SK-N-SH (cell line): Measurements from ENCODE around the gene ME3. TPM values are rescaled to one million over a fixed set of nuclear protein-coding genes. Genes with fewer than 3 reads are reported as not detected.

Source experiments
- CTCF ChIA-PET: fragments of 300-600, 350-600 bp; formaldehyde crosslinking; extraction: SDS; loops from one replicate; lab custom pipeline; 2021; lab: Yijun Ruan, JAX
- POLR2A ChIA-PET: fragments of 350-600 bp; sonication (Branson Sonifier 250); formaldehyde crosslinking; extraction: SDS; loops from one replicate; lab custom pipeline; 2020; ENCODE audit warnings: antibody characterized with exemption, inconsistent platforms; lab: Yijun Ruan, JAX
- DNase-seq: peaks from one replicate; pipeline ENCODE4 v3.0.0; 2012
- H2AFZ ChIP-seq: fragments of 200-600 bp; sonication (generic); 2 replicates; pipeline ENCODE4 v1.8.1; 2016; ENCODE audit warnings: antibody characterized with exemption, mild to moderate bottlenecking, low read depth
- H3F3A ChIP-seq: fragments of 200-600 bp; sonication (generic); replicated peaks from 2 replicates; pipeline ENCODE3; 2016; ENCODE audit warnings: antibody characterized with exemption, mild to moderate bottlenecking; ENCODE audit not compliant: insufficient read depth
- H3K27ac ChIP-seq, 2 experiments: fragments of 200-500 bp in 1 of 2; fragments of 200-600 bp in 1 of 2; sonication (Bioruptor generic) in 1 of 2; sonication (generic), shearing (Covaris generic) in 1 of 2; 2 replicates each; pipeline versions ENCODE4 v1.5.1 to v1.6.1; 2014 to 2016; ENCODE audit warnings: low read depth in 2 of 2, inconsistent platforms in 1 of 2, low read length in 1 of 2, mild to moderate bottlenecking in 1 of 2, mixed read lengths in 1 of 2
- H3K27me3 ChIP-seq: fragments of 200-600 bp; sonication (generic), shearing (Covaris generic); 2 replicates; pipeline ENCODE4 v1.6.1; 2016; ENCODE audit warnings: mixed run types; ENCODE audit not compliant: insufficient read depth
- H3K36me3 ChIP-seq, 2 experiments: fragments of 200-500 bp in 1 of 2; fragments of 200-600 bp in 1 of 2; sonication (Bioruptor generic) in 1 of 2; sonication (generic) in 1 of 2; replicated peaks in 1 of 2; 2 replicates each; pipeline versions ENCODE3 to v1.5.1; 2014 to 2016; ENCODE audit warnings: low read length in 1 of 2, mild to moderate bottlenecking in 1 of 2; ENCODE audit not compliant: insufficient read depth in 2 of 2, control insufficient read depth in 1 of 2
- H3K4me1 ChIP-seq, 2 experiments: fragments of 200-500 bp in 1 of 2; fragments of 200-600 bp in 1 of 2; sonication (Bioruptor generic) in 1 of 2; sonication (generic), shearing (Covaris generic) in 1 of 2; 2 replicates each; pipeline versions ENCODE4 v1.5.1 to v1.6.1; 2014 to 2016; ENCODE audit warnings: low read depth in 1 of 2, low read length in 1 of 2, mixed run types in 1 of 2; ENCODE audit not compliant: insufficient read depth in 2 of 2, control insufficient read depth in 1 of 2
- H3K4me2 ChIP-seq: fragments of 200-600 bp; sonication (generic), shearing (Covaris generic); 2 replicates; pipeline ENCODE4 v1.6.1; 2017; ENCODE audit warnings: mixed run types
- H3K4me3 ChIP-seq, 2 experiments: fragments of 200-500 bp in 1 of 2; fragments of 200-600 bp in 1 of 2; sonication (Bioruptor generic) in 1 of 2; sonication (generic), shearing (Covaris generic) in 1 of 2; 2 replicates each; pipeline versions ENCODE4 v1.5.1 to v1.8.1; 2014 to 2016; ENCODE audit warnings: low read depth in 2 of 2, inconsistent platforms in 1 of 2, low read length in 1 of 2, mild to moderate bottlenecking in 1 of 2, mixed read lengths in 1 of 2, moderate library complexity in 1 of 2
- H3K79me2 ChIP-seq: fragments of 200-600 bp; sonication (generic); 2 replicates; pipeline ENCODE4 v1.8.1; 2017; ENCODE audit warnings: mild to moderate bottlenecking; ENCODE audit not compliant: insufficient read depth
- H3K9ac ChIP-seq: fragments of 200-600 bp; sonication (generic); 2 replicates; pipeline ENCODE4 v1.6.1; 2017; ENCODE audit warnings: mixed run types
- H3K9me2 ChIP-seq: fragments of 200-600 bp; sonication (generic); 2 replicates; pipeline ENCODE4 v1.6.1; 2017; ENCODE audit warnings: mixed run types
- H3K9me3 ChIP-seq: fragments of 200-600 bp; sonication (generic); 2 replicates; pipeline ENCODE4 v1.6.1; 2017; ENCODE audit warnings: mixed run types, mild to moderate bottlenecking, moderate library complexity
- H4K20me1 ChIP-seq: fragments of 200-600 bp; sonication (generic); 2 replicates; pipeline ENCODE4 v1.6.1; 2017; ENCODE audit warnings: mild to moderate bottlenecking, mixed run types; ENCODE audit not compliant: insufficient read depth
- ELF1 ChIP-seq: IDR thresholded peaks from 2 replicates; pipeline ENCODE4 v1.4.0; 2012
- FOSL2 ChIP-seq: IDR thresholded peaks from 2 replicates; pipeline ENCODE4 v1.4.0; 2012; ENCODE audit warnings: low read depth, mild to moderate bottlenecking, moderate library complexity, borderline replicate concordance
- JUND ChIP-seq: IDR thresholded peaks from 2 replicates; pipeline ENCODE4 v1.4.0; 2012
- MXI1 ChIP-seq: IDR thresholded peaks from 2 replicates; pipeline ENCODE4 v1.6.1; 2012; ENCODE audit warnings: mild to moderate bottlenecking, low read depth, low read length, improper control_type of control experiment
- NFIC ChIP-seq: IDR thresholded peaks from 2 replicates; pipeline ENCODE4 v1.4.0; 2012; ENCODE audit warnings: borderline replicate concordance
- NRF1 ChIP-seq: IDR thresholded peaks from 2 replicates; pipeline ENCODE4 v1.6.1; 2012; ENCODE audit warnings: low read depth, mild to moderate bottlenecking, low read length
- RAD21 ChIP-seq: IDR thresholded peaks from 2 replicates; pipeline ENCODE4 v1.6.1; 2012; ENCODE audit warnings: mild to moderate bottlenecking, low read length
- RFX5 ChIP-seq: IDR thresholded peaks from 2 replicates; pipeline ENCODE4 v1.6.1; 2012; ENCODE audit warnings: mild to moderate bottlenecking, improper control_type of control experiment, low read length
- RXRA ChIP-seq: IDR thresholded peaks from 2 replicates; pipeline ENCODE4 v1.4.0; 2012; ENCODE audit warnings: low read depth, mild to moderate bottlenecking, borderline replicate concordance
- SMC3 ChIP-seq: IDR thresholded peaks from 2 replicates; pipeline ENCODE4 v1.6.1; 2012; ENCODE audit warnings: low read depth, low read length, improper control_type of control experiment
- TAF1 ChIP-seq: IDR thresholded peaks from 2 replicates; pipeline ENCODE4 v1.6.1; 2012; ENCODE audit warnings: low read depth, mild to moderate bottlenecking, low read length, moderate library complexity, borderline replicate concordance
- TEAD4 ChIP-seq: IDR thresholded peaks from 2 replicates; pipeline ENCODE4 v1.4.0; 2012; ENCODE audit warnings: mild to moderate bottlenecking, borderline replicate concordance; ENCODE audit not compliant: insufficient read depth
- WGBS: methylation state at CpG from one replicate; pipeline ENCODE4 v1.1.6; 2017; ENCODE audit warnings: low lambda C conversion rate; 5-methylcytosine and 5-hydroxymethylcytosine counted together
- polyA plus RNA-seq, 3 experiments: library from polyadenylated mRNA; depleted of rRNA; stranded (reverse); fragments of >200 nt; gene quantifications; 2 replicates each; pipeline ENCODE4 v1.2.3, GENCODE V29; 2012
- TF ChIP-seq, protein P1 (sequence below): fragments of 150-350 bp; IDR thresholded peaks from 2 replicates; pipeline ENCODE4 v1.6.1; 2016; ENCODE audit warnings: mild to moderate bottlenecking, low read depth, low read length
- TF ChIP-seq, protein P2 (sequence below): IDR thresholded peaks from 2 replicates; pipeline ENCODE4 v1.4.0; 2012; ENCODE audit warnings: low read depth, borderline replicate concordance
- TF ChIP-seq, protein P3 (sequence below): IDR thresholded peaks from 2 replicates; pipeline ENCODE4 v1.6.1; 2012; ENCODE audit warnings: mild to moderate bottlenecking, low read depth, low read length, moderate library complexity
- TF ChIP-seq, protein P4 (sequence below): fragments of 200-600 bp; sonication (generic); IDR thresholded peaks from 2 replicates; pipeline ENCODE4 v1.6.1; 2017; ENCODE audit warnings: antibody characterized with exemption, mild to moderate bottlenecking, moderate library complexity

The ME3 gene
- polyA plus RNA-seq, 1 of the 3 experiments (the other 2 are of a cell fraction): 22.0 TPM

DNA sequence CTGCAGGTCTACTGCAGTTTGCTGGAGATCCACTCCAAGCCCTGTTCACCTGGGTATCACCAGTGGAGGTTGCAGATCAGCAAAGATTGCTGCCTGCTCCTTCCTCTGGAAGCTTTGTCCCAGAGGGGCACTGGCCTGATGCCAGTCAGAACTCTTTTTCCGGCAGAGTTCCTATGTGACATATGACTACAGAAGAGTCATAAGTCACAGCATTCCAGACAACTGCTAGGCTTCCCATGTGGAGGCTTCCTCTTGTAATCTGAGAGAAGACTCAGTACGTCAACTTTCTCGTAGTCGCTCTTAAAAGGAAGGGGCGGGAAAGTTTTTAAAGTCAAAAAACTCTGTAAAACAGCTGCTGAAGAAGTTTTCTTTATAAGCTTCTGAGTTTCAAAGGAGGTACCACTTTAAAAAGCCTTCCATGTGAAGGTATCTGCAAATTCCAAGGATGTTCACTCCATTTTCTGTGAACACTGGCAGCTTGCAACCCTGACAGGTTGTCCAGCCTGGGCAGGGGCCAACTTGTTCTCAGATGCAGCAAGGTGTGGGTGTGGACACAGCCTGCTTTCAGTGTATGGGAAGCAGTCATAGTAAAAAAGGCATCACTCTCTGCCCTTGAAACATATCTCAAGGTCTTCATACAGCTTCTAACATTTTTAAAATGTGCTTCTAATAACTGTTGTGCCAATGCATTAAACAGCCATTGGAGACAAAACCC lies 97.8 kb downstream of the ME3 start (continued):
- TF ChIP-seq SMC3: no peak
- TF ChIP-seq TAF1: no peak
- no peak for TF ChIP-seq ELF1
- no peak for TF ChIP-seq MXI1
- no peak for TF ChIP-seq TEAD4
- TF ChIP-seq NRF1: no peak
- TF ChIP-seq, protein P1, sequence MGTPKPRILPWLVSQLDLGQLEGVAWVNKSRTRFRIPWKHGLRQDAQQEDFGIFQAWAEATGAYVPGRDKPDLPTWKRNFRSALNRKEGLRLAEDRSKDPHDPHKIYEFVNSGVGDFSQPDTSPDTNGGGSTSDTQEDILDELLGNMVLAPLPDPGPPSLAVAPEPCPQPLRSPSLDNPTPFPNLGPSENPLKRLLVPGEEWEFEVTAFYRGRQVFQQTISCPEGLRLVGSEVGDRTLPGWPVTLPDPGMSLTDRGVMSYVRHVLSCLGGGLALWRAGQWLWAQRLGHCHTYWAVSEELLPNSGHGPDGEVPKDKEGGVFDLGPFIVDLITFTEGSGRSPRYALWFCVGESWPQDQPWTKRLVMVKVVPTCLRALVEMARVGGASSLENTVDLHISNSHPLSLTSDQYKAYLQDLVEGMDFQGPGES: no peak
- TF ChIP-seq, all 33 proteins: peak for 3

DNA sequence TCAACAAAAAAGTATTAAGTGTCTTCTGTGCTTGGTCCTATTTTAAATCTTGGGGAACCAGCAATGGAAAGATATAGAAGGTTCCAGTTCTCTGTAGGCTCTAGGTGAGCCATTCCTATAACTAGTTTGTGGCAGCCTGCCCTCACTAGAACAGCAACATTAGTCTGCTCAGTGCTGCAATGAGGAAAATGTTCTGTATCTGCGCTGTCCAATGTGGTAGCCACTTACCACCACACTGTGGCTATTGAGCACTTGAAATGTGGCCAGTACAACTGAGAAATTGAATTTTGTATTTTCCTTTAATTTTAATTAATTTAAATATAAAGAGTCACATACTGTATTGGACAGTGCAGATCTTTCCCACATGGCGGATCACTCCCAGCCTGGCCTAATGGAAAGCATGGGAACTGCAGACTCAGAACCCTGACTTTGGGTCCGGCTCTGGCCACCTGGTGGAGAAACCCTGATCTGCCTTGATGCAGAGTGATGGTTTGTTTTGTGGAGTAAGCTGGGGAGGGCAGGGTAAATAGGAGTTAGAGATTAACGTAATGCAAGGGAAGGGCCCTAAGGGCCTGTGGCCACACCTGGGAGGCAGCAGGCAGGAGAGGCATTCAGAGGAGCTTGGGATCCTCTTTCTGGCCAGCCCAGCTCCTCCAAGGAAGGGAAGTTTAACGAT lies 101.0 kb downstream of the ME3 start:
- H3K9ac ChIP-seq: no peak overlapping the region
- H3K4me2 ChIP-seq: no peak overlapping the region
- peaks cover 0 to 26% of the 10 kb centered on the region in 2 experiments; a peak in 1 of 4 replicates for H3K4me1 ChIP-seq
- H3K36me3 ChIP-seq: no peaks in the 10 kb centered on the region
- WGBS: 81% methylated on average over 5 of the region's 5 CpGs
- no peak overlapping the region for H3K4me3 ChIP-seq
- H3F3A ChIP-seq: peaks cover 5% of the 10 kb centered on the region
- peak; percentile 36 for DNase-seq
- no peak overlapping the region for H3K27ac ChIP-seq
- no peak overlapping the region for H2AFZ ChIP-seq
- no peaks in the 10 kb centered on the region for H3K27me3 ChIP-seq
- ChIA-PET POLR2A (interaction anchor here (0.6 kb wide), 1 partner anchor 115 kb away, joined by 3 read pairs; no protein-coding TSS in a partner anchor), CTCF (interaction anchor here (0.7 to 1.3 kb wide), 4 partner anchors 9 to 118 kb away, joined by 3 to 5 read pairs (median 3); no protein-coding TSS in a partner anchor)
- TF ChIP-seq, protein P2, sequence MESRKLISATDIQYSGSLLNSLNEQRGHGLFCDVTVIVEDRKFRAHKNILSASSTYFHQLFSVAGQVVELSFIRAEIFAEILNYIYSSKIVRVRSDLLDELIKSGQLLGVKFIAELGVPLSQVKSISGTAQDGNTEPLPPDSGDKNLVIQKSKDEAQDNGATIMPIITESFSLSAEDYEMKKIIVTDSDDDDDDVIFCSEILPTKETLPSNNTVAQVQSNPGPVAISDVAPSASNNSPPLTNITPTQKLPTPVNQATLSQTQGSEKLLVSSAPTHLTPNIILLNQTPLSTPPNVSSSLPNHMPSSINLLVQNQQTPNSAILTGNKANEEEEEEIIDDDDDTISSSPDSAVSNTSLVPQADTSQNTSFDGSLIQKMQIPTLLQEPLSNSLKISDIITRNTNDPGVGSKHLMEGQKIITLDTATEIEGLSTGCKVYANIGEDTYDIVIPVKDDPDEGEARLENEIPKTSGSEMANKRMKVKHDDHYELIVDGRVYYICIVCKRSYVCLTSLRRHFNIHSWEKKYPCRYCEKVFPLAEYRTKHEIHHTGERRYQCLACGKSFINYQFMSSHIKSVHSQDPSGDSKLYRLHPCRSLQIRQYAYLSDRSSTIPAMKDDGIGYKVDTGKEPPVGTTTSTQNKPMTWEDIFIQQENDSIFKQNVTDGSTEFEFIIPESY: no peak
- TF ChIP-seq, protein P3, sequence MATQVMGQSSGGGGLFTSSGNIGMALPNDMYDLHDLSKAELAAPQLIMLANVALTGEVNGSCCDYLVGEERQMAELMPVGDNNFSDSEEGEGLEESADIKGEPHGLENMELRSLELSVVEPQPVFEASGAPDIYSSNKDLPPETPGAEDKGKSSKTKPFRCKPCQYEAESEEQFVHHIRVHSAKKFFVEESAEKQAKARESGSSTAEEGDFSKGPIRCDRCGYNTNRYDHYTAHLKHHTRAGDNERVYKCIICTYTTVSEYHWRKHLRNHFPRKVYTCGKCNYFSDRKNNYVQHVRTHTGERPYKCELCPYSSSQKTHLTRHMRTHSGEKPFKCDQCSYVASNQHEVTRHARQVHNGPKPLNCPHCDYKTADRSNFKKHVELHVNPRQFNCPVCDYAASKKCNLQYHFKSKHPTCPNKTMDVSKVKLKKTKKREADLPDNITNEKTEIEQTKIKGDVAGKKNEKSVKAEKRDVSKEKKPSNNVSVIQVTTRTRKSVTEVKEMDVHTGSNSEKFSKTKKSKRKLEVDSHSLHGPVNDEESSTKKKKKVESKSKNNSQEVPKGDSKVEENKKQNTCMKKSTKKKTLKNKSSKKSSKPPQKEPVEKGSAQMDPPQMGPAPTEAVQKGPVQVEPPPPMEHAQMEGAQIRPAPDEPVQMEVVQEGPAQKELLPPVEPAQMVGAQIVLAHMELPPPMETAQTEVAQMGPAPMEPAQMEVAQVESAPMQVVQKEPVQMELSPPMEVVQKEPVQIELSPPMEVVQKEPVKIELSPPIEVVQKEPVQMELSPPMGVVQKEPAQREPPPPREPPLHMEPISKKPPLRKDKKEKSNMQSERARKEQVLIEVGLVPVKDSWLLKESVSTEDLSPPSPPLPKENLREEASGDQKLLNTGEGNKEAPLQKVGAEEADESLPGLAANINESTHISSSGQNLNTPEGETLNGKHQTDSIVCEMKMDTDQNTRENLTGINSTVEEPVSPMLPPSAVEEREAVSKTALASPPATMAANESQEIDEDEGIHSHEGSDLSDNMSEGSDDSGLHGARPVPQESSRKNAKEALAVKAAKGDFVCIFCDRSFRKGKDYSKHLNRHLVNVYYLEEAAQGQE: peak; percentile 55; the same call in 1 of the 2 replicates
- TF ChIP-seq FOSL2 (no peak), RXRA (no peak), NFIC (no peak), SMC3 (peak; percentile 38), TAF1 (no peak), RAD21 (peak; percentile 46), JUND (no peak), RFX5 (no peak)
- TF ChIP-seq, protein P4, sequence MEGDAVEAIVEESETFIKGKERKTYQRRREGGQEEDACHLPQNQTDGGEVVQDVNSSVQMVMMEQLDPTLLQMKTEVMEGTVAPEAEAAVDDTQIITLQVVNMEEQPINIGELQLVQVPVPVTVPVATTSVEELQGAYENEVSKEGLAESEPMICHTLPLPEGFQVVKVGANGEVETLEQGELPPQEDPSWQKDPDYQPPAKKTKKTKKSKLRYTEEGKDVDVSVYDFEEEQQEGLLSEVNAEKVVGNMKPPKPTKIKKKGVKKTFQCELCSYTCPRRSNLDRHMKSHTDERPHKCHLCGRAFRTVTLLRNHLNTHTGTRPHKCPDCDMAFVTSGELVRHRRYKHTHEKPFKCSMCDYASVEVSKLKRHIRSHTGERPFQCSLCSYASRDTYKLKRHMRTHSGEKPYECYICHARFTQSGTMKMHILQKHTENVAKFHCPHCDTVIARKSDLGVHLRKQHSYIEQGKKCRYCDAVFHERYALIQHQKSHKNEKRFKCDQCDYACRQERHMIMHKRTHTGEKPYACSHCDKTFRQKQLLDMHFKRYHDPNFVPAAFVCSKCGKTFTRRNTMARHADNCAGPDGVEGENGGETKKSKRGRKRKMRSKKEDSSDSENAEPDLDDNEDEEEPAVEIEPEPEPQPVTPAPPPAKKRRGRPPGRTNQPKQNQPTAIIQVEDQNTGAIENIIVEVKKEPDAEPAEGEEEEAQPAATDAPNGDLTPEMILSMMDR: peak; percentile 59
- TF ChIP-seq, protein P1: no peak
- H3K9me2 ChIP-seq: no peaks in the 10 kb centered on the region
- no peaks in the 10 kb centered on the region for H4K20me1 ChIP-seq
- H3K79me2 ChIP-seq: no peaks in the 10 kb centered on the region
- no peaks in the 10 kb centered on the region for H3K9me3 ChIP-seq
